HG03045 (cell line): ENCODE data around the gene ATXN7L1.

Experiments used
- ATAC-seq: cut with Tn5 transposase; IDR thresholded peaks from one replicate; pipeline ENCODE4 v1.9.1; 2021; ENCODE audit warnings: mild to moderate bottlenecking, moderate library complexity; ENCODE audit not compliant: unreplicated experiment

The ATXN7L1 gene

GRCh38 chr7:105786520-105787470 lies 89.6 kb downstream of the ATXN7L1 start:
- no peak for ATAC-seq

DNA sequence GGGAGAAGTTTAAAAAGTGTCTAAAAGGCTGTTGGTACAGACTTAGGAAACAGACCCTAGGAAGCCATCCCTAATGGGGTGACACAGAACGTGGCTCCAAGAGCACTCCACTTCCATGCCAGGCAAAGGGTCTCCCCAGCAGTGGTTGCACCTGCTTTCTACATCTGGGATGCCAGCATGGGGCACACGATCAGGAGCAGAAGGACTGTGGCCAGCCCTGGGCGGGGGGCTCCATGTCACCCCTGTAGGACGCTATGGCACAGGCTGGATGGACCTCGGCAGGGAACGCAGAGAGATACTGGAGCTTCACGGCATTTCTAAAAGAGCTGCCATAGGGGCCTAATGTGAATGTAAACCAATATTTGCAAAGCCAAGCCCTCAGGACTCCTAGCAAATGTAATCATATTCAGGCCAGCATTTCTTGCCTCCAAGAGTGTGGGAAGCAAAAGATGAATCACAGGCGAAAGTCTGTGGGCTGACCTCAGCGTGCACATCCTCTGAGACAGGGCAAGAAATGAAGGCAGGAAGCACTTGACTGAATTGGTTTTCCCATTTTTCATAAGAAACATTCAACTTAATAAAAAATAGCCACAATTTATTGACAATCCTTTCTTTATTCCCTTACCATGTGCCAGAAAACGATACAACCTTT lies 93.9 kb downstream of the ATXN7L1 start:
- ATAC-seq: no peak

DNA sequence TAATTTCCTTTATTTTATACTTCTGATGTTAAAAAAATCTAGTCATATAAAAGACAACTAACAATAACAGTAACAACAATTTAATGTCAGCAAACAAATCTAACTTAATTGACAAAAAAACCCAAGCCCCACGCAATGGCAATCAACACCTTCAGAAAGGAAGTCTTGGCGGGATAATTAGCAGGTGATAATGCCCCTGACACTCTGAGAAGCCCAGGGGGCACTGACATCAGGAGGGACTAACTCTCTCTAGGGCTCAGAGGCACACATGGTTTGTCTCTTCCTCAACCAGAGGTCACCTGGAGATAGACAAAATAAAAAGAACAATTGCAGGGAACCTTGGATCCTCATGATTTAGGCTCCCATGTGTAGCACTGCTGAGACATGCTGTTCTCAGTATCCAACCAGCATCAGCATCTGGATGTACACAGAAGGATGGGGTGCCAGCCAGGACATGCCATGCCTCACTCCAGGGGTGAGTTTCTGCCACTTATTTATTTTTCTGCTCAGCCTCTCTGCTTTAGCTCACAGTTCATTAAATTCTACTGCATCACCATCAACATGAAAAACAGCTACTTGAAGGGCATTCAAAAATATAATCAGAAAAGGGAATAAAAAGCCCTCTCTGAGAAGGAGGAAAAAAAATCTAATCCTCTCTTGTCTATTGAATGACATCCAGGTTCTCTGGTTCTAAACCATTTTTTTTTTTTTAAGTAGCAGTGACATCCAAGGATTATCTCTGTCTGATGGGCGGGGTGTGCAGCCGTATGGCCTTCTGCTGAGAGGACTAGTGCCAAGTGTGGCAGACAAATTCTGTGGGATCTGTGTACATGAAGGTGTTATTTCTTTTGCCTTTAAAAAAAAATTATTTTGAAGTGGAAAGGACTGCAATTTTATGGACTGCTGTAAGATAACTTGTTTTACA lies 96.3 kb downstream of the ATXN7L1 start:
- no peak for ATAC-seq

- no peak for ATAC-seq
Observed at GRCh38 chr7:105778956-105779355, 97.4 kb downstream of the ATXN7L1 start.

DNA sequence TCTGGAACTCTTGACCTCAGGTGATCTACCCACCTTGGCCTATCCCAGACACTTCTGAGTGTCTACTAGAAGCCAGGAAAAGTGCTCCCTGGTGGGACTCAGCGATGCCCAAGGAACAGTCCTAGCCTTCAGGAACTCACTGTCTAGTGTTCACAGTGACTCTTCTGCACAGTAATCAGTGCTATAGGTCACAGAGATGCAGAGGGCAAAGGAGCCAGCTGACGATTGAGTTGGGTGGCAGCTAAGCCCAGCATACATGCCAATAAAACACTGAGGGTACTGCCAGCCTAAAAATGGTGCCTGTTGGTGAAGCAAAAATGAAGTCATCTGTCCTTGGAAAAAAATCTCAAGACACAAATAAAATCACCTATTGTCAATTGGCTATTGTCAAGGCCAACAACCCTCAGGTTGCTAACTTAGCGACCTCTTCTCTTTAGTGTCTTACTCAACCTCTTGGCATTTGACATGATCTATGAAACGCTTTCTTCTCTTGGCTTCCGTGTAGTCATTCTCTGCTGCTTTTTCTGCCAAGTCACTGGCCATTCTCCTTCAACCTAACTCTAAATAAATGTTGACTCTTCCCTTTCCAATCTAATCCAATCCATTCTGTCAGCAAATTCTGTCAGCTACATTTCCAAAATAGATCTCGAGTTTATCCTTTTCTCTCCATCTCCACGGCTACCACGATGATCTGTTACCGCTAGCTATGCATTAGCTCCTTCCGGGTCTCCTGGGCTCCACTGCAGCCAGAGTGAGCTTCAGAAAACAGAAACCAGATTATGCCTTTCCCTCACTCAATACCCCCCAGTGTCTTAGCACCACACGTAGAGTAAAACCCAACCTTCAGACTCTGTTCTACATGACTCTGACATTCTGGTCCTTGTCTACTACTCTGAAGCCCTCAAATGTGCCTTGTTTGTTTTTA lies 99.2 kb downstream of the ATXN7L1 start:
- ATAC-seq: no peak

GRCh38 chr7:105776068-105776790 lies 100.2 kb downstream of the ATXN7L1 start:
- no peak for ATAC-seq

DNA sequence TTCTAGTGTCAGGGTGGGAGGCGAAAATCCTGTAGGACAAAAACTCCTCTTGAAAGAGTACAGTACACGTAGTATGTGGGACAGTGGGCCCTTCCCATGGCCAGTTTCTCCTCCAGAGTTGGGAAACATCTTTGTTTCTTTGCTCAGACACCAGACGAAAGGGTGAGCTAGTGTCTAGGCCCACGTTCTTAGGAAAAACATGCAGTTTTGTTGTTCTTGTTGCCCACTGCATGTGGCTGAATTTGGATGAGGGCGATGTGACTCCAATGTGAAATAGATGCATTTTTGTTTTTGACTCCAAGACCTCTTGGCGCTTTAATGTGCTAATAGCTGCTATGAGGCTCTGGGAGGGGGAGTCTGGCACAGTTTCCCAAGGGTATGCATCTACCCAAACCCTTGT lies 100.8 kb downstream of the ATXN7L1 start:
- no peak for ATAC-seq

- ATAC-seq: no peak
Observed at GRCh38 chr7:105773030-105773460, 103.4 kb downstream of the ATXN7L1 start.

DNA sequence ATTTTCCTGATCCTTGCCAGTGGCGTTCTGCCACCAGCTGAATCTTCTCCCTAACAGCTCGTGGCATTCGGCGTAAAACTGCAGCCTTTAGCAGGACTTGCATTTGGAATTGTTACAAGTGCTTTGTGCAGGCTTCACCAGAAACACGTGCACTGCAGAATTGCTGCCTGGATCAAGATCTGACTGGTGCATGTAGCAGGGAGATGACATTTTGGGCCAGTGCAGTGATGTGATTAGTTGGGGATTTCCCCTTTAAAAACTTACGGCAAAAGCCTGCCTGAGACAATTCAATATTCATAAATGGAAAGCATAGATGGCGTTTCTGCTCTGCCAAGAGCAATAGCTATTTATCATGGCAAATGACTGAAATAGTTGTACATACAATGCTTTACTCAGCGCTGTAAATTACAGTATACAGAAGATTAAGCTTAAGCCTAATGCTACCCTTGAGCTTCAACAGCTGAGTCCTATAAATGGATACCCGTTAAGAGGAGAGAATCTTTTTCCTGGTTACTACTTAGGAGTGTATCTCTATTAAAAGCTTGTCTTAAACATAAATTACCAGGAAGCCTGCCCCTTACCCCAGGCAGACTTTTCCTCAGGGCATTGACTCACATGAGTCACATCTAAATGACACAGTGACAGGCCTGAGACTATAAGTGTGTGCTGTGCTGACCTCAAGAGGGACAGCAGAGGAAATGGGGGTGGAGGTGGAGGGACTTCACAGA lies 106.3 kb downstream of the ATXN7L1 start:
- ATAC-seq: no peak

DNA sequence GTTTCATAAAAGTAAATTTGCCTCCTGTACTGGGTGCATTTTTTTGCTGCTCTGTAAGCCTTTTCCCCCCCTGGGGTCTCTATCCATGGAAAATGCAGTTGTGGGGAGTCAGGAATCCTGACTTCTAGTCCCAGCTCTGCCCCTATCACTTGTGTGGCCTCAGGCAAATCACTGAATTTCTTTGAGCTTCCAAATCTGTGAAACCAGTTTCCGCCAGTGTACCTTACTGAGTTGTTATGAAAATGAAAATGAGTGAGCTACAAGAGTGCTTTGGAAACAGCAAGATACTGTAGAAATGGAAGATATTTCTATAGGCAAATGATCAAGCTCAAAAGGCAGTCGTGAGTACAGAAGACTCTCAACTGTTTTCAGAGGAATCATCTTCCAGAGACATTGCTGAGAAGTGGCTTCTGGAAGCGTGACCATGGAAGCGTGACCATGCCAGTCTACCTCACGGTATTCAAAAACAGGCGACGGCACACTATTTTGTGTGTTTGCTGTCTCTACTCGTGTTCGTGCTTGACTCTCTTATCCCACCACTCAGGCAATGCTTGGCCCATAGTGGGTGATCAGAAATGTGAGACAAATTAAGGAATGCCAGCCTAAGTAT lies 107.4 kb downstream of the ATXN7L1 start:
- ATAC-seq: no peak

GRCh38 chr7:105768117-105768516 lies 108.3 kb downstream of the ATXN7L1 start:
- ATAC-seq: no peak

GRCh38 chr7:105766421-105767073 lies 109.9 kb downstream of the ATXN7L1 start:
- ATAC-seq: no peak

DNA sequence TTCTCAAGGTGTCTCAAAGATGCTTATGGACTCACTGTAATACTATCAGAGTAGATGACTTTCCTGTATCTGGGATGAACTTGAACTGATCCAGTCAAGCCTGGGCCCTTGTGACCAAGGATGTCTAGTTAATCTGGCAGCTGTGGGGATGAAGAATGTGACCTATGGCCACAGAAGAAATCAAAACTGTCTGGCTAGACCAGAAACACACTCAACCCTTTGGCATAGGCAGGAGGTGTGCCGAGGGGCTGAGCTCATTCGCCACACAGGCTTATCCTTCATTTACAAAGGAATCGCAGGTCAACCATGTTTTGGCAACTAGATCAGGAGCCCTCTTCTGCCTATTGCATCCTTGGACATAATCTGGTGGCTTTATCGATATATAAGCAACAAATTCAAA lies 110.6 kb downstream of the ATXN7L1 start:
- no peak for ATAC-seq

GRCh38 chr7:105764506-105764905 lies 111.9 kb downstream of the ATXN7L1 start:
- no peak for ATAC-seq

- ATAC-seq: no peak
Observed at GRCh38 chr7:105760551-105761447, 115.6 kb downstream of the ATXN7L1 start.

- ATAC-seq: no peak
Observed at GRCh38 chr7:105759670-105760550, 116.5 kb downstream of the ATXN7L1 start.
